A549 (cell line): ENCODE results near the gene GPR35.

Experiments
- MAFK ChIP-seq: fragments of 450-650 bp; IDR thresholded peaks from 2 replicates; pipeline ENCODE4 v1.6.1; 2014; ENCODE audit not compliant: partially characterized antibody
- POLR2A ChIP-seq: IDR thresholded peaks from 2 replicates; pipeline ENCODE4 v1.6.1; 2012; ENCODE audit warnings: mild to moderate bottlenecking, low read length
- TF ChIP-seq, protein P1 (sequence below): fragments of >200 bp; sonication (Bioruptor Twin); formaldehyde crosslinking; IDR thresholded peaks from 3 replicates; pipeline ENCODE4 v1.5.1; 2016

- TF ChIP-seq, protein P1, sequence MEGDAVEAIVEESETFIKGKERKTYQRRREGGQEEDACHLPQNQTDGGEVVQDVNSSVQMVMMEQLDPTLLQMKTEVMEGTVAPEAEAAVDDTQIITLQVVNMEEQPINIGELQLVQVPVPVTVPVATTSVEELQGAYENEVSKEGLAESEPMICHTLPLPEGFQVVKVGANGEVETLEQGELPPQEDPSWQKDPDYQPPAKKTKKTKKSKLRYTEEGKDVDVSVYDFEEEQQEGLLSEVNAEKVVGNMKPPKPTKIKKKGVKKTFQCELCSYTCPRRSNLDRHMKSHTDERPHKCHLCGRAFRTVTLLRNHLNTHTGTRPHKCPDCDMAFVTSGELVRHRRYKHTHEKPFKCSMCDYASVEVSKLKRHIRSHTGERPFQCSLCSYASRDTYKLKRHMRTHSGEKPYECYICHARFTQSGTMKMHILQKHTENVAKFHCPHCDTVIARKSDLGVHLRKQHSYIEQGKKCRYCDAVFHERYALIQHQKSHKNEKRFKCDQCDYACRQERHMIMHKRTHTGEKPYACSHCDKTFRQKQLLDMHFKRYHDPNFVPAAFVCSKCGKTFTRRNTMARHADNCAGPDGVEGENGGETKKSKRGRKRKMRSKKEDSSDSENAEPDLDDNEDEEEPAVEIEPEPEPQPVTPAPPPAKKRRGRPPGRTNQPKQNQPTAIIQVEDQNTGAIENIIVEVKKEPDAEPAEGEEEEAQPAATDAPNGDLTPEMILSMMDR = no peak
- TF ChIP-seq POLR2A (no peak), MAFK (no peak)
Measured at GRCh38 chr2:240644171-240644651, 18.9 kb downstream of the GPR35 start.
